M059J (cell line): ENCODE measurements around the gene ACTR1B. TPM values are rescaled to one million over a fixed set of nuclear protein-coding genes. Genes with fewer than 3 reads are reported as not detected.
"Not testable (repeated sequence)": the region's sequence is repeated elsewhere in the genome, so short reads cannot be mapped to it uniquely, and the experiment has no call there.

ENCODE experiments used
- DNase-seq: peaks from one replicate; pipeline ENCODE4 v3.0.0-alpha.2; 2012; ENCODE audit warnings: low read depth
- total RNA-seq: library from RNA; depleted of rRNA; stranded (reverse); fragments of >200 nt; shearing (Covaris generic); gene quantifications from 2 replicates; pipeline ENCODE4 v1.2.3, GENCODE V29; 2014

The ACTR1B gene
- total RNA-seq, 1 experiment from 2014 or later = 52.6 TPM

DNA sequence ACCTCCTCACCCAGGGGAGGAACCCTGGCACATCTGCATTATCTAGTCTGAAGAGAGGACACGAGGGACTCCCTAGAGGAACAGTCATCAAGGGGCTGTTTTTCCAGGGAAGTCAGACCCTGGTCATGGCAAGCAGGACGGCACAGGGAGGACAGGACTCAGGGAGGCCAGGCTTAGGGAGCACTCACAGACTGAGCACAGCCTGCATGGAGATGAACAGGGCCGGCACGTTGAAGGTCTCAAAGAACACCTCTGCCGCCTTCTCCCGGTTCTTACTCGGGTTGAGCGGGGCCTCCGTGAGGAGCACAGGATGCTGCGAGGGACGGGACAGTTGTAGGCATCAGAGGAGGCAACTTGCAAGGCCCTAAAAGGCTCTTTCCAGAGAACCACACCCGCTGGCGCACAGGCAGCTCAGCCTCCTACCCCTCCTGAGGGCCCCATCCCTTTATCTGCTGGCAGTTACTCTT, 5.1 kb downstream of the ACTR1B start:
- DNase-seq = no peak

DNA sequence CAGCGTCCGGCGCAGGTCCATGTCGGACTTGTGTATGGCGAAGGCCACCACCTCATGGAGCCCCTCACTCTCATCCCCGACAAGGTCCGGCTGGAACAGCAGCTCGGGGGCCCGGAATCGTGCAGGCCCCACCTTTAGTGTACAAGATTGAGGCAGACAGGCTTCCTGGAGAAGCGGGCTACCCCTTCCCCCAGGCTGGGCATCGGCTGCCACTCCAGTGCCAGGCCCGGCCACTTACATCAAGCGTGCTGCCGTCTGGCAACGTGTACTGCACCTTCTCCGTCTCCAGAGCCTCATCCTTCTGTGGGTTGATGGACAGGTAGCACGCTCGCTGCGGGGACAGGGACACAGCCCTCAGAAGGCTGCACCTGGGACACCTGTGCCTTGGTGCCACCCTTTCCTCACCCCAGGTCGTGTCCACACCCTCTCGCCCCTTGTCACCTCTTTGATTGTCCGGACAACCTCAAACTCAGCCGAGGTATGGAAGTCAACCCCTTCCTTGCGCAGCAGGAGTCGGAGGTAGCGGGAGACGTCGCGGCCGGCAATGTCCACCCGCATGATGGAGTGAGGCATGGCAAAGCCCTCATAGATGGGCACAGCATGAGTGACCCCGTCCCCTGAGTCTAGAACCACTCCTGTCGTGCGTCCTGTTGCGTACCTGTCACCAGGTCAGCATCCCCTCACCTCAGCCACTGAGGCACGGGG, 5.7 kb downstream of the ACTR1B start:
- DNase-seq = no peak

DNA sequence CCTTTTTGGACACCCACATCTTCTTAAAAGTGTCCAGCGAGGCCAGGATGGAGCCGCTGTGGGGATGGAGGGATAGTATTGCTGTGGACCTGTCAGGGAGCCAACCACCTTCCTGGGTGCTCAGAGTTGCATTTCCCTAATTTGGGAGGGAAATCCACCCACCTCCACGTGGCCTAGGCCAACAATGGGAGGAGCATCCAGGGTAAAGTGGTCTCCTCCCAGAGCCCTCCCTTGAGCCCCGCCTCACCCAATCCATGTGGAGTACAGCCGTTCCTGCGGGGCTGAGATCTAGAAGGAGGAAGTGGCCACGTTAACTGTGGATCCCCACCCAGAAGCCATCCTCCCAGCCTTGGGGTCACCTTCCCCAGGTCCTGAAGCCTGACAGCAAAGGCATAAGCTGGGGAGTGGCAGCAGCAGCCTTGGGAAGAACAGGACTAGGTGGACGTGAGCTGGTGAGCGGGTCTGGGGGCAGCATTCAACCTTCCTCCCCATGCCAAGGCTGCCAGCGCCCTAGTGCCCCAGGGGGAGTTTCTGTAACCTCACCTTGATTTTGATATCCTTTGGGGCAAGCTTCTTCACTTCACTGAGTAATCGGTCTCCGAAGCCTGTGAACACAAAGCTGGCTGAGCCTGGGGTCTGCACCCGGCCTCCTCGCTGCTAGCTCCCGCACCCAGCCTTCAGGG, 6.8 kb downstream of the ACTR1B start:
- DNase-seq = no peak

DNA sequence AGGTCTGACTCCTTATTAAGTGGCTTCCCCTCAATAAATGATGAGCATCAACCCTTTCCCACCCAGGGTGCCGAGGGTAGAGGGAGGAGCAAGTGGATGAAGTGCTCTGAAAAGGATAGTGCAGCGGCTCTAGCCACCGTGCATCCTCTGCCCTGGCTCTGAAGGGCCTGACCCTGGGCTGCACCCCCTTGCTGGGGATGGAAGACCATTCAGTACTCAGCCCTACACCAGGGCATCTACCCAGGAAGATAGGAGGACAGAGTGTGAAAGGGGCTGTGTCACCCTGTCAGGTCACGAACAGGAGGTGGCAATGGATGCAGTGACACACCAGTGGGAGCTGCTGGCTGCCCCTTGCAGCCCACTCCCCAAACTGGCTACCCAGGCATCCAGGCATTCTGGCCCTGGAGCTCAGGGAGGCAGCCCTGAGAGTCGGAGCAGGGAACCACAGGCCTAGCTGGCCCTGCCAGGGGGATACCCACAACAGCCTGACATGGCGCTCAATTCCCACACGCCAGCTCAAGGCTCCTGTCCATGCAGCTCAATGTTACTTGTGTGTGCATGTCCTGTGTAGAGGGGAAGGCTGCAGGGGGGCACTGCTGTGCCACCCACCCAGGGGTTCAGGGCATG, 7.6 kb downstream of the ACTR1B start:
- DNase-seq = no peak

DNA sequence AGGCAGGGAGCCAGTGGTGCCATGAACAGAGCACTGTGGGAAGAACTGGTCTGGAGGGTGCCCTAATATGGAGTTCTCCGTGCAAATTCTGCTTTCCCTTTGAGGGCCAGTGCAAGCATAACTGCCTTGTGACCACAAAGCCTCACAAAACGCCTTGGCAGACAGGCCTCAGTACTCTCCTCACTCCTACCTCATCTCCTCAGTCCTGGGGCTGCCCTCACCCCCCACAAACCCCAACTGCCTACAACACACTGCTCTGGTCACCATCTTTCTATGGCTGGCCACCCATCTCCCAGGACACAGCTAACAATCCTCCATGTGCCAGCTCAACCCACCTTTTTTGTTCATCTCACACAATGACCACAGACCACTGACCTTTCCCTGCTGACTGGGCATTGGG, 9.1 kb downstream of the ACTR1B start:
- no peak for DNase-seq

DNA sequence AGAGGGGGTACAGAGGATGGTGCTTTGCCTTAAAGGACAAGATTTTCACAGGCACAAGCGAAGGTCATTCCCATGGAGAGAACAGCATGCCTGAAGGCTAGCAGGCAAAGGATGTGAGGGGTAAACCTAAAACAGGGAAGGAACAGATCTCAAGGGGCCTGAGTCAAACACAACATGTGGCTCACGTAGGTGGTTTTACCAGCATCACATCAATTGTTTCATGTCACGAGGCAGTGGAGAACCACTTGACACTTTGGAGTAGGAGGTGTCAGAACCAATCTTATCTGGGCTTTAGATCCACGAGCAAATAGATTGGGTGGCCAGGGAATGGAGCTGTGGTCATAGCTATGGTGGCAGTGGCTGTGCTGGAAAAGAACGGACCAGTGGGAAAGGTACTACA, 9.5 kb downstream of the ACTR1B start:
- DNase-seq = no peak

DNA sequence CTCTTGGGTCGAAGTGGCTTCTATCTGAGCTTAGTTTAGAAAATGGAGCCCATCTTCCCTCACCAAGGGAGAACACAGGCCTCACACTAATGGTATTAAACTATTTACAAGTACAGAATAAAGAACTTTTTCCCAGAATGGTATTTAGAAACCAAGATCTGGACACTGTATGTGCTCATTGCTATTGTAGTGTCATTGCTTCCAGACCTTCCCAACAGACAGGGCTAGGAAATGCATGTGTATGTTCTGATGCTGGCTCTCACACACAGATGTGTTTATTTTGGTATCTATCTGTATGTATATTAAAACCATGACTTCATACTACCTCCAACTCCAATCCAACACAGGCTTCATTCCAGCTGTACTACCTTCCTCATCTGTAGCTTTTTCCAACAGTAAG, 10.0 kb downstream of the ACTR1B start:
- DNase-seq = no peak

DNA sequence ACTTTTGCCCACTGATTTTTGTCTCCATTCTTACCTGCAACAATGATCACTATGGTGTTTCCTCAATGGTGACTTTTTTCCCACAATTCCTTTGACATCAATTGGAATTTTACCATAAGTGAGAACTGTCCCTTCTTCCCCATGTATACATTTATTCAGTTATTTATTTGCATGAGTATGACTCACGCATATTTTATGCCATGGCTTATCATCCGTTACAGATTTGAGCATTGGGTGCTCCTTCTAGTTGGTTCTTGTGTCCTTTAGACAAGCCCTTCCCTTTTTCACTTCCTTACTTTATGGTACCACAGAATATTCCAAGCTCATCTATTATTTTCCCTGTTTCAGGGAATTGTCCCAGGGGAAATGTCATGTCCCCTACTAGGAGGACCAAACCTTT, 10.4 kb downstream of the ACTR1B start:
- no peak for DNase-seq

DNA sequence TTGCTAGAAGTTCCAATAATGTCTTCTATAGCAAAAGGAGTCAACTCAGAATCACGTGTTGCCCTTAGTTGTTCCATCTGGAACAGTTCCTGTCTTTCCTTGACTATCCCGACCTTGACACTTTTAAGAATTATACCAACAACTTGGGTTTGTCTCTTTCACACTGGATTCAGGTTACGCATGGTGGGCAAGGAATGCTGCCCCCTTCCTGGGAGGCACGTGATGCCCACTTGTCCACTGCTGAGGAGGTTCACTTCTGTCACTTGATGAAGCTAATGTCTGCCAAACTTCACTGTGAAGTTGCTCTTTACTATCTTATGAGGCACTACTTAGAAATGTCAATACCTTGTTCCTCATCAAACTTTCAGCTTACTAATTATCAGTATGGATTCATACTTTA, 12.7 kb downstream of the ACTR1B start:
- DNase-seq = no peak

DNA sequence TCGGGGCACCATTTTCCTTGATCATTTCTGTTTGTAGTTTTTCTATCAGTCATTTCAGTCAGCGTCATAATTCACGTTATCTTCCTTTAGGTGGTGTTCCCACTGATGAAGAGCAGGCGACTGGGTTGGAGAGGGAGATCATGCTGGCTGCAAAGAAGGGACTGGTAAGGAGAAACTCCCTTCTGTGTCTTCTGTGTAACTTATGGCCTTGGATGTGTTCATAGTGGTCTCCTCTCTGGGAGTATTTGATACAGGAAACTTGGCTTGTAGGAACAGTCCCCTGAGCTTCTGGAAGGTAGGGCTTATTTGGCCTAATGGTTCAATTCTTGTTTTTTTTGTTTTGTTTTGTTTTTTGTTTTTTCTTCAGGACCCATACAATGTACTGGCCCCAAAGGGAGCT, 16.9 kb downstream of the ACTR1B start:
- no peak for DNase-seq

DNA sequence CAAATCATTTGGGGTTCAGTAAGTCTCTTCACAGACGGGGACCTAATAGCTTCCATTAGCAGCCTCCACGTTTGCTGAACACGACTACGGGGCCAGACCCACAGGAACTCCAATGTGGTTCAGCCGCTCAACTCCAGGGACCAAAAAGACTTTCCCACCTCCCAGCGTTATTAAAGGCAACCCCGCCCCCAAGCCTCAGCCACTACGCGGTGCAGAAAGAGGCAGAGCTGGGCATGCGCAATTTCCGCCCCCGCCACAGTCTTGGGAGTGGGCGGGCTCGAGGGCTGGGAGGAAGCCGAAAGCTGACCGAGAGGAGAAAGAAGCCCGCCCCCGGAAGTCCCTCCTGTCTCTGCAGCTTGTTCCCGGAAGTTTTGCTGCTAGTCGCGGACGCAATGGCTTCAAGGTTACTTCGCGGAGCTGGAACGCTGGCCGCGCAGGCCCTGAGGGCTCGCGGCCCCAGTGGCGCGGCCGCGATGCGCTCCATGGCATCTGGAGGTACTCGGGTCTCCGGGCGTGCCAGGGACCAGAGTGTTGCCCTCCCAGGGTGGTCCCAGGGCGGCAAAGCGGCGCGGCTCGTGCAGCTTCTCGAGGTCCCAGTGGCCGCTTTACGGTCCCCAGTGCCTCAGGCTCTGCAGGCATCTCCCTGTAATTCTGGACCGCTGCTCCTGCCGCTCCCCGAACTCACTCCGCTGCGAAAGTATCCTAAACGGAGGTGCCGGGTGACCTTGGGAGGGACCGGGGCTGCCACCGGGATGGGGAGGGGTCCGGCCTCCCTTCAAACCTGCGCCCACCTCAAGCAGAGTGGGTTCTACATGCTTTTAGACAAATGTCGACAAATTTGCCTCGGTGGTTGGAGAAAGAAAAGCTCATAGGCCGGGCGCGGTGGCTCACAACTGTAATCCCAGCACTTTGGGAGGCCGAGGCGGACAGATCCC, 17.9 kb downstream of the ACTR1B start, which contains the start of gene COX5B:
COX5B (plus strand) TSS at position 368 of the 935 bp plus-strand sequence; CDS start at position 393, 25 bp downstream.
- peak; percentile 96 for DNase-seq

DNA sequence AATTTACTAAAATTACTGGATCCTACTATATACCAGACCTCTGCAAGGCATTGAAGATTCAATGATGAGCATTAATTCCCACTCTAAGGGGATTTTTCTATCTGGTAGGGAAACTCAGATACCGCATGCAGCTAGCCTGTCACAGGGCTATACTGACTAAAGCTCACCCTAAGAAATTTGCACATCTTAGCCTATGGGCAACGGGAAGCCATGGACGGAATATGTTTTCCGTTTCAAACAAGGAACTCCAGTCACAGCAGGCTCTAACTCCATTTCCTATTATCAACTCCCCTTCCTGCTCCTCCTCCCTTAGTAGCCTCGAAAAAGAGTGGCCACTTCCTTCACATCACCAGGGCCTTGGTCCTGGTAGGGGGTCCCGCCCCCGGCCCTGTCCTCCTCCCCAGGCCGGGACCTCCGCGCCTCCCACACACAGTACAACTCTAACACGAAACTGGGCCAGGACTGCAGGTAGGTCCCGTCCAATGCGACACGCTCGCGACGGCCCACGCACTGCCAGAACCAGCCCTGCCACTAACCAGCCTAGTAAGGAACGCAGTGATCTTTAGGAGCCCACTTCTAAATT, 18.6 kb downstream of the ACTR1B start:
- DNase-seq = peak; percentile 12

DNA sequence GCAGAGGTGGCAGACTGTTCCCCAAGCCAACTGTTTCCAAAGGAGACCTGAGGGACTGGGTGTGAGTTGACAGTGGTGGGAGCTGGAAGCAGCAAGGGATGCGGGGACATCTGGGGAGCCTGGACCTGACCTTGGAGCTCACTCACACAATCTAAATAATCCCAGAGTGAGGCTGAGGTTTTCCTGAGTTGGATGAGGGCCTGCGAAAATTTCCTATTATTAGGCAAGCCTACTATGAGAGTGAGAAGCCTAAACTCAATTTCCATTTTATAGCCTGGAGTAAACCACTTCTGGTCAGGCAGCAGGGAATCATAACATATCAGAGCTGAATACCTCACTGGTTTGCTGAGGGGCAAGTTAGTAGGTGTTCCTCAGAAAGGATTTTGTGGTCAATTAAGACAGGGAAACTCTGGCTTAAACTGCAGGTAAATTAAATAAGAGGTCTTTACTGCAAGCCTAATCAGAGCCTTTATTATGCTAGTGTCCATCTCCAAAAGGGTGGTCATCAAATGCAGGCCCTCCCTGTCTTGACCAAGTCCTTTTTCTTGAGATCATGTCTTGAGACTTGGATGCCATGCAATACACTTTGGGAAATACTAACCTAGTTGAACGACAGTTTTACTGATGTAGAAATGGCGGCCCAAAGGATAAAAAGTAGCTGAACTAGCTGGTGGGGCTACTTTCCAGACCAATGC, 19.7 kb downstream of the ACTR1B start:
- DNase-seq = no peak

DNA sequence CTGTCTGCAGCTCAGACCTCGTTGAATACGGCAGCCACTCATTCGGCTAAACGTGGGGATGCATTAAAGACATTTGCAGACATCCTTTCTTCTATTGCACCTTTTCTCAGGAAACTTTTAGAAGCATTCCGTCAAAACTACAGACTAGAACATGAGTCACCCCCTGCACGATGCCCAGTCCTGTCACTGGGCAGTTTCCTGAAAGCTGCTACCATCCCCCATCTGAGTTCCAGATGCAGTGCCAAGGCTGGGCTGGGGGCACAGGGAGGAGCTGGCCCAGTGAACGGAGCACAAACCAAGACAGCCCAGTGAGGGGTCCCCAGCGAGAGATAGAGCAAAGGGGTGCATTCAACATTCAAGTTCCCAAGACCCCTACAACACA, 37.8 kb downstream of the ACTR1B start:
- DNase-seq = peak; percentile 19

DNA sequence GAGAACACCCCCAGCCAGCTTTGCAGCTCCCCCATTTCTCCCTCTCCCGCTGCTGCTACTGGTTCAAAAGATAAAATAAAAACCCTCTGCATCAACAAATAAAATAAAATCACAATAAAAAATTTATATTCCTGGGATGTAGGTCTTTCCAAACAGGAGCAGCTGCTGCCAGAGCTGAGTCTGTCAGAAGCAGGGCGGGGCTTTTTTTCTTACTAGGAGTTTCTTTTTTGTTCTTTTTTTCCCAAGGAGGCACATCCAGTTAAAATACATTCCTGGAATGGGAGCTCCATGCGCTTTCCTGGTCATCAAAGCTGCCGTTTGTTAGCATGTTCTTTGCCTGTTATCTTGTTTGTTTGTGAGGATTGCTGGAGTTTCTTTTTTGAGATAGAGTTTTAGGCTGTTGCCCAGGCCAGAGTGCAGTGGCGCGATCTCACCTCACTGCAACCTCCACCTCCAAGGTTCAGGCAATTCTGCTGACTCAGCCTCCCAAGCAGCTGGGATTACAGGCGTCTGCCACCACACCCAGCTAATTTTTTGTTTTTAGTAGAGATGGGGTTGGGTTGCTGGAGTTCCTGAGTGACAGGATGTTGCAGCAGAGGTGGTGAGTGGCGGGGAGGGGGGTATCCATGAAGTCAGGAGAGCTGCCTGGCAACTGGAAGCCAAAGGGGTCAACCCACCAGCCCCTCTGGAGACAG, 38.3 kb downstream of the ACTR1B start:
- DNase-seq = not testable (repeated sequence)

DNA sequence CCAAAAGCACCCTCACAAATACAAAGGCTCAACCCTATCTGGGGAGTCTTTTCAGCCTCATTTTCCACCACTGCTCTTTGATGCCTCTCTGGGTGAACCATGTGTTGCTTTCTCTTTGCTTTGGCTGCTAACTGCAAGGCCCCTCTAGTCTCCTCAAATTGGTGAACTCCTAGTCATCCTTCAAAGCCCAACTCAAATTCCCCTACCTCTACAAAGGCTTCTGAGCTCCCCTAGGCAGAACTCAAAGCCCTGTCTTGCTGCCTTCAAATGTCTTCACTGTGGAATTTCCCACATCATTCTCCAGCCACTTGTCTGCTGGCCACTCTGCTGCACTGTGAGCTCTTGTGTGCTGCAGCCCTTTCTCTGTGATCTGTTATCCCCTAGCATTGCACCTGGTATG, 40.9 kb downstream of the ACTR1B start:
- not testable (repeated sequence) for DNase-seq

DNA sequence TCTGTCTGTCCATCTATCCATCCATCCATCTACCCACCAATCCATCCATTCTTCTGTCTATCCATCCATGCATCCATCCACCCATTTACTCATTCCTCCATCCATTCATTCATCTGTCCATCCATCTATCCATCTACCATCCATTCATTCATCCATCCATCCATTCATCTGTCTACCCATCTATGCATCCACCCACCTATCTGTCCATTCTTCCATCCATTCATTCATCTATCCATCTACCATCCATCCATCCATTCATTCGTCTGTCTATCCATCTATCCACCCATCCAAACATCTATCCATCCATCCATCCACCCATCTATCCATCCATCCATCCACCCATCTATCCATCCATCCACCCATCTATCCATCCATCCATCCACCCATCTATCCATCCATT, 43.4 kb downstream of the ACTR1B start:
- not testable (repeated sequence) for DNase-seq

DNA sequence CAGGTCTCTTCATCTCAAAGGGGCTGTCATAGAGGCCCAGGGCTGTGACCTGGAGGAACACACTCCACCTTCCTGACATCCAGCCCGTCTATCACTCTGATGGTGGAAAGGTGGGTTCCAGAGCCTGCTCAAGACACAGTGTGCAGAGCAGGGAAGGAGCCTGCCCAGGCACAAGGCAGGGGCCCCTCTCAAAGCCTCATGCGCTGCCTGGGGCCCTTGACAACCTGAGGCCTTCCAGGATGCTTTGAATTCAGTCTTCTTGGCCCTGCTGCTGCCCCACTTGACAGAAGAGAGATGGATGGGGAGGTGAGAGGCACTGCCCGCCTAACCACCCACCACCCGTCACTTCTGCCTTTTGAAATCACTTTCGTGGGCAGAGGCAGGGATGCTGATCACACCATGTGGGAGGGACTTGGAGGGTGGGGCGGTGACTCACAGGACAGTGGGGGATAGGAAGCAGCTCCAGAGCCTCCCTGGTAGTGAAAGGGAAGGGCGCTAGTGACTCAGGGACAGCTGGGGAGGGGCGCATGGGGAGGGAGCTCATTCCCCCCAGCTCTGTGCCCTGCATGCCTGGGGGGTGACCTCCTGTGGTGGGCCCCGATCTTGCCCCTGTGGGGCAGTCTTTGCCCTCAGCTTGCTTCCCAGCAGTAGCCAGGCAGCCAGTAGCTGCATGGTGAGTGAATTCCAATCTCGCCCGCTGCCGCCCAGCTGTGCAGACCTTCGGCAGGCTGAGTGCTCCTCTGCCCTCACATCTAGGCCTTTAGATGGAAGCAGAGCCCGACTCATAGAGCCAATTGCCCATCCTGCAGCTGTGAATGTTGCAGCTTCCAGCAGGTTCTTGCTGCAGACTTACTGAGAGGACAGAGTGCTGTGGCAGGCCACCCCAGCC, 44.7 kb downstream of the ACTR1B start:
- peak; percentile 24 for DNase-seq

DNA sequence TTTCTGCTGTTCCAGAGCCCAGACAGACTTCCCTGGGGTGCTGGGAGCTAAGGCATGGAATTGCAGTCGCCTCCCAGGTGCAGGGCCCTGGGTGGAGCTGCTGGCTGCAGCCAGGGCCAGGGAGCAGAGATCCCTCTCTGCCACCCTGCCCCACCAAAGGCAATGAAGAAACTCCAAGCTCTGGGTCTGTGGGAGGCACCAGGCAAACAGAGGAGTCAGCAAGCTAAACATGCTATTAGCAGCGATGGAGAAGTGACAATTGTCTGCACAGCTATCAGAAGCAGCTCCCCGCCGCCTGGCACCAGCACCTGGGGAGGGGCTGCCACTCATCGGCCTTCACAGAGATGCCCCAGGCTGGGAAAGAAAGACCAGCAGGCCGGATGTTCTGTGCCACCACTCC, 45.9 kb downstream of the ACTR1B start:
- no peak for DNase-seq
